Stimulated activated CD8-positive, alpha-beta memory T cell treated with anti-CD3 and anti-CD28 coated beads, Interleukin-12 subunit alpha, Interleukin-12 subunit beta, amount 100 ng/mL, for 1 hour (primary cell): ENCODE results near the gene RAB11FIP3.
"Not testable (repeated sequence)": the region's sequence is repeated elsewhere in the genome, so short reads cannot be mapped to it uniquely, and the experiment has no call there.

Experiments used
- DNase-seq: peaks from one replicate; pipeline ENCODE4 v3.0.0-alpha.2; 2020; ENCODE audit warnings: low read depth

RAB11FIP3 gene

DNA sequence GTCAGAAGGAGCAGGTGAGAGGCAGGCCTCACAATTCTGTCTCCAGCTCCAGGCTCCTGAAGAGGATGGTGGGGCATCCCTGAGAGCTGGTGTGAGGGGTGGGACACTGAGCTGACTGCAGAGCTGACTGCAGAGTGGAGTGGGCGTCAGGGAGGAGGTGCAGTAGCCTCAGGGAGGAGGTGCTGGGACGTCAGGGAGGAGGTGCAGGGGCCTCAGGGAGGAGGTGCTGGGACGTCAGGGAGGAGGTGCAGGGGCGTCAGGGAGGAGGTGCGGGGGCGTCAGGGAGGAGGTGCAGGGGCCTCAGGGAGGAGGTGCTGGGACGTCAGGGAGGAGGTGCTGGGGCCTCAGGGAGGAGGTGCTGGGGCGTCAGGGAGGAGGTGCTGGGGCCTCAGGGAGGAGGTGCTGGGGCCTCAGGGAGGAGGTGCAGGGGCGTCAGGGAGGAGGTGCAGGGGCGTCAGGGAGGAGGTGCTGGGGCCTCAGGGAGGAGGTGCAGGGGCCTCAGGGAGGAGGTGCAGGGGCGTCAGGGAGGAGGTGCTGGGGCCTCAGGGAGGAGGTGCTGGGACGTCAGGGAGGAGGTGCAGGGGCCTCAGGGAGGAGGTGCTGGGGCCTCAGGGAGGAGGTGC is 41.9 kb downstream of the RAB11FIP3 start:
- not testable (repeated sequence) for DNase-seq

DNA sequence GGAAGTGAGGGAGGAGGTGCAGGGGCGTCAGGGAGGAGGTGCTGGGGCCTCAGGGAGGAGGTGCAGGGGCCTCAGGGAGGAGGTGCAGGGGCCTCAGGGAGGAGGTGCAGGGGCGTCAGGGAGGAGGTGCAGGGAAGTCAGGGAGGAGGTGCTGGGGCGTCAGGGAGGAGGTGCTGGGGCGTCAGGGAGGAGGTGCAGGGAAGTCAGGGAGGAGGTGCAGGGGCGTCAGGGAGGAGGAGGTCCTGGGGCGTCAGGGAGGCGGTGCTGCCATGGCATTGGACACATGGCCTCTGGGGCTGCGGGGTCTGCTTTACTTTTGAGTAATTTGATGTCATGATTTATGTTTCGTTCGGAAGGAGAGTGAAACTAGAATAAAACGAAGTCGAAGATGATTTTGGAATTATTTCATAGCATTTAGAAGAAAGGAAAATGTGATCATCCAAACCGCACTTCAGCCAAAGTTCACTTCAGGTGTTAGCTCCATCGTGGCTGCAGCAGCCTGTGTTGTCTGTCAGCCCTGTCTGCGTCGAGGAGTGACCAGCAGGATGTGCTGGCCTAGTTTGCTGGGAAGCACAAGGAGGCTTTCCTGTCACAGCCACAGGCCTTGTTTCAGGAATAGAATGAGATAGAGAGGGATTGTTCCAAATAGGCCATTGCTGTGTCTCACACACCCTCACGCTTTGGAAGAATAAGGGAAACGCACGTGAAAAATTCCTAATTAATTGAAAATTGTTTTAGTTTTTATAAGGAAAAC is 42.8 kb downstream of the RAB11FIP3 start:
- DNase-seq, result no peak

DNA sequence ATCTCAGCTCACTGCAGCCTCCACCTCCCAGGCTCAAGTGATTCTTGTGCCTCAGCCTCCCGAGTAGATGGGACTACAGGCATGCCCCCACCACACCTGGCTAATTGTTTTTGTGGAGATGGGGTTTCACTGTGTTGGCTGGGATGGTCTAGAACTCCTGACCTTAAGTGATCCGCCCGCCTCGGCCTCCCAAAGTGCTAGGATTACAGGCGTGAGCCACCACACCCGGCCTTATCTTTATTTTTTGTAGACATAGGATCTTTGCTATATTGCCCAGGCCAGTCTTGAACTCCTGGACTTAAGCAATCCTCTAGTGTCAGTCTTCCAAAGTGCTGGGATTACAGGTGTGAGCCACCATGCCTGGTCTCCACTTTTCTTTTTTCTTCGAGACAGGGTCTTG is 44.0 kb downstream of the RAB11FIP3 start:
- not testable (repeated sequence) for DNase-seq

DNA sequence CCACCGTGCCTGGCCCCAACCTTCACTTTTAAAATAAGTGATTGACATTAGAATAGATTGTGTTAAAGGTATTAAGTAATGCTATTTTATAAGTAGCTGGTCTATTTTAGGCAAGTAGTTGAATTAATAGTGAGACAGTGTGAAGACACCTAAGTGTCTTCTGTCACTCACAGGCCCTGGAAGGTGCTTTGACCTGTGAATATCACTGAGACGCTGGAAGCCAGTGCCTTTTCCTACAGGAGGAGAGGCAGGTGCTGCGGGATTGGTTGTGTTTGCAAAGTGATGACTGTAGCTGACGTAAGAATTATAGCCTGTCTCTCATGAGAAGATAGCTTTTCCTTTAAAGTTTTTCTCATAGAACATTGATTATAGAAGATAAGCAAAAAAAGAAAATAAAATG is 45.0 kb downstream of the RAB11FIP3 start:
- no peak for DNase-seq

DNA sequence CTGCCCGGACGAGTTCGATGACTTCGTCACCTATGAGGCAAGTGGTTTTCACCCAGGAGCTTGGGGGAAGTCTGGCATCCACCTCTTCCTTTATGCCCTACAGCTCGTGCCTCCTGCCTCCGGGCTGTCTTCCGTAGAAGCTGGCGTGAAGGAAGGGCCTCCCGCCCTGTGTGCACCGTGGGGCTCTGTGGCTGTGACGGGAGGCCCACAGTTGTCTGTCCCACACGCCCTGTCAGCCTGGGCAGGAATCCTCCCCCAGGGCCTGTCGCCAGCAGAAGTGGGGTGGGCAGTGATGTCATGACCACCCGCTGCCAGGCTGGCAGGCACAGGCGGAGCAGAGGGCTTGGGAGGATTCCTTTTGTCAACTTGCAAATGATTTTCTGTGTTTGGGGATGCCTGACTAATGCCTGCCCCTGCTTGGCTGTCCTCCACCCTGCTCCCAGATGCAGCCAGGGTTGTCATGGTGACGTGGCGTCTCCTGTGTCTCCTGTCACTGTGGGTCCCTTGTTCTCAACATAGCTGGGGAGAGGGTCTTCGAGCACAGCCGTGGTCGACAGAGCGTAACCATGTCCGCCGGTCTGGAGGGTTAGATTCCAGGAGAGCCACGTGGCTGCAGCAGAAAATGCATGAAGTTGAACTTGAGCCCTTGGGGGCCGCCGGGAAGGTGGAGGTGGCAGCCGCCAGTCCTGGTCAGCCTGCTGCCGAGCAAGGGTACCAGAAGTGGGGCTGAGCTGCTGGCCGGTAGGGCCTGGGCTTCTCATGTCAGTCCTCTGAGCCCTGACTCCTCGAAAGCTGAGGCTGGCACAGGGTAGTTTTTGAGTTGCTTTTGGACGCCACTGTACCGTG is 46.1 kb downstream of the RAB11FIP3 start:
- no peak for DNase-seq

DNA sequence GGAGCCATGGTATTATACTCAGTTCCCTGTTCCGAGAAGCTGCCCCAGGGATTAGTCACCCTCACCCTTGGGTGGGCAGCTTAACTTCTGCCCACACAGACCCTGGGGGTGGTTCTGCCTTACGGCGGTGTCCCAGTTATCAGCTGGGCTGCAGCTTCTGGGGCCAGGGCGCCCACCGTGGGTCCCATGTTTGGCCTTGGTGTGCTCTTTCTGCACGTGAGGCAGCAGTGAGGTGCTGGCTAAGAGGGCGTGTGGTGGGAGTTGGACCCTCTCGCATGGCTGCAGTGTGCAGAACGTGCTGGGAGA is 46.7 kb downstream of the RAB11FIP3 start:
- no peak for DNase-seq

DNA sequence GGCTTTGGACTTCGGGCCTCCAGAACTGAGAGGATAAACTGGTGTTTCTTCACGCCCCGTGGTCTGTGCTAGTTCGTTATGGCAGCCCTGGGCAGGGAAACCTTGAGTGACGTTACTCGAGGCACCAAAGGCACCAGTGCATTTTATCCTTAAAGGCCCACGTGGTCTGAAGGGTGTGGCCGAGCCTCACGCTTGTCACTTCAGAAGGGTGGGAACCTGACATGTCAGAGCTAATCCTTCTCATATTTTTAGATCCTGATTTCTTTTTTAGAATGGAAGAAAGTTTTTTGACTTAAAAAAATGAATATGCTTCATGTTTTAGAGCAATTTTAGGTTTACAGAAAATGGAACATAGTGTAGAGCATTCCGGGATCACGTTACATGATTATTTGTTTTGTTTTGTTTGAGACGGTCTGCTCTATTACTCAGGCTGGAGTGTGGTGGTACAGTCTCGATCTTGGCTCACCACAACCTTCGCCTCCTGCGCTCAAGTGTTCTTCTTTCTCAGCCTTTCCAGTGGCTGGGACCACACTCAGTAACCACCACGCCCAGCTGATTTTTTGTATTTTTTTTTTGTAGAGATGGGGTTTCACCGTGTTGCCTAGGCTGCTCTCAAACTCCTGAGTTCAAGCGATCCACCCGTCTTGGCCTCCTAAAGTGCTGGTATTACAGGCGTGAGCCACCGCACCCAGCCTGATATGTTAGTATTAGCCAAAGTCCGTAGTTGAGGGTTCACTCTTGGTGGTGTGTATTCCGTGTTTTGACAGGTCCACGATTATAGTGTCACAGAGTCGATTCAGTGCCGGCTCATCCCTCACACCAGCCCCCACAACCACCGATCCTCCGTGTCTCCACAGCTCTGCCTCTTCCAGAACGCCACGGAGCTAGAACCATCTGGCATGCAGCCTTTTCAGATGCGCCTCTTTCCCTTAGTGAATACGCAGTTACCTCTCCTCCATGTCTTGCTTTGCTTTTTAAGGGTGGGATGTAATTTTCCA is 47.9 kb downstream of the RAB11FIP3 start:
- no peak for DNase-seq

DNA sequence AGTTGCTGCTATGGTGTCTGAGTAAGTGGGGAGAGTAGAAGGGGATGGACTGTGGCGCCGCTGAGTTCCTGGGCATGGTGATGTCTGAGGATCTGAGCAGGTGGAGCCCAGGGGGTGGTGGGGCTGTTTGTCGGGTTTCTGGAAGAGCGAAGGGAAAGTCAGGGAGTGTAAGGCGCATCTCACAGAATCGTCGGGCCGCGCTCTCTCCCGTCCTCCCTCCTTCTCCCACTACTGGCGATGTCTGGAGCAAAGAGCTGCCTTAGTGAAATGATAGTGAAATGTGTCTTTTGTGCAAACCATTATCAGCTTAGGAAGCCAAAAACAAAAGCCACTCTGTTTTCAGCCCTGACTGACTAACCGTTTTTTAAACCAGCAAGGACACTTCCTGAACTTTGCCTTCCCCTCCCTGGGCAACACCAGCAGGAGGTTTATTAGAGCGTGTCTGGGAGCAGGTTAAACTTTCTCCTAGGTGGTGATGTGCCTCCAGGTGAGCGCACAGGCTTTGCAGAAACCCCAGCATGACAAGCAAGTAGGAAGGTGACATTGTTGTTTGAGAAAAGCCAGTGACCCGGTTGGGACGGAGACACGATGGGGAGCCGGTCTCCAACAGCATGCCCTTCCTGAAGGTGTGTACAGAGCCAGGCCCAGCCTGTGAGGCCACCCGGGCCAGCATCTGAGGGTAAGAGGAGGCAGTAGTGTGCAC is 49.1 kb downstream of the RAB11FIP3 start:
- no peak for DNase-seq

DNA sequence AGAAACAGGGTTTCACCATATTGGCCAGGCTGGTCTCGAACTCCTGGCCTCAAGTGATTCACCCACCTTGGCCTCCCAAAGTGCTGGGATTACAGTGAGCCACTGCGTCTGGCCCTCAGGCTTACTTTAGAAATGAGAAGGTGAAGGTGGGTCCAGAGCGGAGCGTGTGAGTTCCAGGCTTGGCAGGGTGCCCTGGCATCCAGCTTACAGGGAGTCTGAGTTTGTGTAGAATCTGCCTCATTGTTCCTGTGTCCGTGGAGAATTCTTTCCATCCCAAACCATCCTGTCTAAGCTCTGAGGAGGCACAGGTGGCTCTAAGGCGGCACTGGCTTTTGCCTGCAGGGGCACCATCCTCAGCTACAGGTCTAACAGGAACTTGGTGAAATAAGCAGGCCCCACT is 50.6 kb downstream of the RAB11FIP3 start:
- DNase-seq, result no peak

DNA sequence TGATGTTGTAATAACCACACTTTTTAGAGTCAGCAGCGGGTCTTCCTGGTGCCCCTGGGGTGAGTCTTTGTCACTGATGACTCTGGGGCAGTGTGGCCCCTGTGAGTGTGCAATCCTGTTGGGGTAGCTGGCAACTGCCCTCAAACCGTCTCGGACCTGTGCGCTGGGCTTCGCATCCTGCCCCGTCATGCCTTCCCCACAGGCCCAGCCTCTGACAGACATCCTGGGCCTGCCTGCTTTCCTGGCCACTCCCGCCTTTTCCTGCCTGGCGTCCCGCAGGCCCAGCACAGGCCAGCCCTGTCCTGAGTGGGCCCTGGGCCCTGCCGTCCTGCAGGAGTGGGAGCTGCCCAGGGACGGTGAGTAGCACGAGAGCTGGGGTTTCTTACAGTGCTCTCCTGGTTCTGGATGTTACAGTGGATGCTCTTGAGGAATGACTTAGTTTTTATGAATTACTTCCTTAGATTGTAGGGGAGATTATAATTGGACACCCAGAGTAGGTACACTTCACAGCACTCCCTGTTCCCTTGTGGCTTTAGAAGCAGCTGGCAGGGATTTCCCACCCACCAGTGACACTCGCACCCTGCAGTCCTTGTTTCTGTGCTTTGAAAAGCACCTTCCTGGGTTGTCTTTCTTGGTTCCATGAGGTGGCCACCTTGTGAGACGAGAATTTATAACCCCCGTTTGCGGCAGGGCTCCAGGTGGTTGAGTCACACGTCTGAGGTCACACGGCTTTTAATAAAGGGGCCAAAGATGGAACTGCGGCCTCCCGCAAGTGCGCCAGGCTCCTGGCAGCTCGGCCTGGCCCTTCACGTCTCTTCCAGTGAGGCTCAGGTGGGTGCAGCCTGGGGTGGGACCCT is 52.1 kb downstream of the RAB11FIP3 start:
- DNase-seq, result no peak

DNA sequence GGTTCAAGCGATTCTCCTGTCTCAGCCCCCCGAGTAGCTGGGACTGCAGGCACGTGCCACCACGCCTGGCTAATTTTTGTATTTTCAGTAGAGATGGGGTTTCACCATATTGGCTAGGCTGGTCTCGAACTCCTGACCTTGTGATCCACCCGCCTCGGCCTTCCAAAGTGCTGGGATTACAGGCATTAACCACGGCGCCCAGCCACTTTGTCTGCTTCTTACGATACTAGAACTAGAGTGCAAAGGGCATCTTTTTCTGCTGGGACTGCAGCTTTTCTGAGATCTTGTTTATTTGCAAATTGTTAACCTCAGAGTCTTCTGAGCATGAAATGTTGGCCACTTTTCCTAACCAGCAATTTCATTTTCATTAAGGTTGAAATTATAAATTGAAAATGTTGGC is 52.8 kb downstream of the RAB11FIP3 start:
- not testable (repeated sequence) for DNase-seq

DNA sequence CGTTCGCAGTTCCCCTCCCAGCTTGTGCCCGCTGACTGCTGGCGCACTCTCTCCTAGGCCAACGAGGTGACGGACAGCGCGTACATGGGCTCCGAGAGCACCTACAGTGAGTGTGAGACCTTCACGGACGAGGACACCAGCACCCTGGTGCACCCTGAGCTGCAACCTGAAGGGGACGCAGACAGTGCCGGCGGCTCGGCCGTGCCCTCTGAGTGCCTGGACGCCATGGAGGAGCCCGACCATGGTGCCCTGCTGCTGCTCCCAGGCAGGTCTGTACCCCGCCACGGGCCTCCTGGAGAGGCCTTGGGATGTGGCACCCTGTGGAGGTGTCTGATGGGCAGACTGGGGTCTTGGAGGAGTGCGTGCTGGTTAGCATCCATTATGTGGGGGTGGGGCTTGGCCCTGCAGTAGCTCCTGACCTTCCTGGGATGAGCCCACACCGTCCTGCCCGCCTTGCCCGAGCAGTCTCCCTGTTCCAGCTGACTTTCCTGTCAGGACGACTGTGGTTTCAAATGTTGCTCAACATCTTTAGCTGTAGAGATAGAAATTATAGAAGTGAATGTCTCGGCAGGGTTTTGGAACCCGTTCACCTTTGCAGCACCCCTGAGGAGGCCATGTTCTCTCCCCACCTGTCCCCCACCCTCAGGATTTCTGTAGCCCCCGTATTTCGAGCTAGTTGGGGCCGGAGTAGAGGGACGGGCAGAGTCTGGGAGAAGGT is 57.2 kb downstream of the RAB11FIP3 start:
- DNase-seq, result no peak

DNA sequence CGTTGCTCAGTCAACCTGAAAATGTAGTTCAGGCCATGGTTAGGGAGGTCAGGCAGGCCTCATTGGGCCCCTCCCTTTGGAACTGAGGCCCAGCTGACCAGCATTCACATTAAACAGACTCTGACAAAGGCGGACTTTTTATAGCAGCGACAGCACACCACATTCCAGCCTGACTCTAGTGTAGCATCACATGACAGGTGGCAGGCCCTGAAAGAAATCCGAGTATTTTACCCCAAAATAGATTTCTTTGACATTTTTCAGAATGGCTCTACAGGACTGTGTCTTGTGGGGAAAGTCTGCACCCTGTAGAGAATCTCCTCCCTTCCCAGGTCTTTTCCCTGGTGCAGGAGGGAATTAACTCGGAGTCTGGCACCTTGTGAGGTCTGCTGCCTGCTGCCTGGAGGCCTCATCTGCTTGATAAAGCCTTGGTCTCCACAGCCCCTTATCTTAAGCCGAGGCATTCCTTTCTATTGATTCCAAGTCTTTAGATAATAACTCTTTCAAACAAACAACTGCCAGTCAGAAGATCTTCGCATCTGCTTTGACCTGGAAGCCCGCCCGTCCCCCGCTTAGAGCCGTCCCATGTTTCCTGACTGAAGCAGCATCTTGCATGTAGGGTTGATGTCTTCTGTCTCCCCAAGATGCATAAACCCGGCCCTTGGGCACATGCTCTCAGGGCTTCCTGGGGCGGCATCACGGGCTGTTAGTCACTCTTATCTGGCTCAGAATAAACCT is 58.1 kb downstream of the RAB11FIP3 start:
- no peak for DNase-seq

DNA sequence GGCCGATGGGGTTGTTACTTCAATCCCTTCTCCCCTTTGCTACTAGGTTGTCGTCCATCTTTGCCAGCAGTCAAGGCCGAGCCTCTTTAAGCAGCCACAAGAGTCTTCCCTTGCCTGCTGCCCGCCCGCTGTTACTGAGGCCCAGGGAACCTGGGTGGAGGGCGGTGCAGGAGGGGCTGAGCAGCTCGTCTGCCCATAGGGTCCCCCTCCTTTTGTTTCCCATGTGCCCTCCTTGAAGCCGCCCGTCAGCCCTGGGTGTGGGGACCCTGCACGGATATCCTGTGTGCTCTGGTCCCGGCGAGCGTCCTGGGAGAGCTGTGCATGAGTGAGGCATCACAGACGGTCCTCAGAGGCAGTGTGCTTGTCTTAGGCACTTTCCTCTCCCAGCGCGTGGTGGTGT is 64.2 kb downstream of the RAB11FIP3 start:
- DNase-seq, result no peak

DNA sequence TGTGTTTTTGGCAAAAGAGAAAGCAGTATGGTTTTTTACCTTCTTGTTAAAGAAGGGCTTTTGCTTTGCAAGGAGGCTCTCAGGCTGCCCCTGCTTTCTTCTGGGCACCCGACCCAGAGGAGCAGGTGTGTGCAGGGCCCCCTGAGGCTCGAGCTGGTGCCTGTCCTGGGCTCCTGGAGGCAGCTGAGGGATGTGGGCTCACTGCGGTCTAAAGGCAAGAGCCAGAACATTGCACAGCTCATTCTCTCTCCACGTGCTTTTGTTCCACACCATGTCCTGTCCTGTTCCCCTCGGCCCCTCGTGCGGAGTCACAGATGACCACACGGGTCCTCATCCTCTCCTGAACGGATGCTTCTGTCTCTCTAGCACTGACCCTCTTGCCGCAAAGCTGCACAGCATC is 65.3 kb downstream of the RAB11FIP3 start:
- no peak for DNase-seq

DNA sequence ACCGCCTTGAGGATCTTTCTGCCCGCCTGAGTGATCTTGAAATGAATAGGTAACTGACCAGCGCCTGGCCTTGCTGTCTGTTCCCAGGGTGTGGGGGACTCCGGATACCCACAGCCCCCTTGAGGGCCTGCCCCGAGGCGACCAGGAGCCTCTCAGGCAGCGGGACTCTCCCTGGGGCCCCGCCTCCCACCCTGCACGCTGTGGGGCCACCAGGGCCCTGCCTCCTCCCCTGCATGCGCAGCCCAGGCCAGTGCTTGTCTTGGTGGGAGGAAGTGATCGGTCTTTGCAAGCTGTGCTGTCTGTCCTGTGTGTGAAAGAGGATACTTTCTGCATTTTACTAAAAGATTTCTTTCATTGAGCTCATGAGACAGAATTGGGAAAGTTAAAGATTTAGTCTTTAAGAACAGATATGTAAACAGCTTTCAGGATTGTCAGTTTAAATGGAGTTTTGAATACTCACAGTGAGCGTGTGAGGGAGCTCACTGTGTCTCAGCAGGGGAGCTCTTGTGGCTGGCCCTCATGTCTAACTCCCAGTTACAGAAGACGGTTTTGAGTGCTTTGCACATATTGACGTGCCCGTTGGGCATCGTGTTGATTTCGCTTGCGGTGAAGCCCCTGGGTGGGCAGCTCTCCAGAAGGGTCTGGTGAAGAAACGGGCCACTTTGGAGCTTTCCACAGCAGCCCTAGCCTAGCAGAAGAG is 65.9 kb downstream of the RAB11FIP3 start:
- no peak for DNase-seq

DNA sequence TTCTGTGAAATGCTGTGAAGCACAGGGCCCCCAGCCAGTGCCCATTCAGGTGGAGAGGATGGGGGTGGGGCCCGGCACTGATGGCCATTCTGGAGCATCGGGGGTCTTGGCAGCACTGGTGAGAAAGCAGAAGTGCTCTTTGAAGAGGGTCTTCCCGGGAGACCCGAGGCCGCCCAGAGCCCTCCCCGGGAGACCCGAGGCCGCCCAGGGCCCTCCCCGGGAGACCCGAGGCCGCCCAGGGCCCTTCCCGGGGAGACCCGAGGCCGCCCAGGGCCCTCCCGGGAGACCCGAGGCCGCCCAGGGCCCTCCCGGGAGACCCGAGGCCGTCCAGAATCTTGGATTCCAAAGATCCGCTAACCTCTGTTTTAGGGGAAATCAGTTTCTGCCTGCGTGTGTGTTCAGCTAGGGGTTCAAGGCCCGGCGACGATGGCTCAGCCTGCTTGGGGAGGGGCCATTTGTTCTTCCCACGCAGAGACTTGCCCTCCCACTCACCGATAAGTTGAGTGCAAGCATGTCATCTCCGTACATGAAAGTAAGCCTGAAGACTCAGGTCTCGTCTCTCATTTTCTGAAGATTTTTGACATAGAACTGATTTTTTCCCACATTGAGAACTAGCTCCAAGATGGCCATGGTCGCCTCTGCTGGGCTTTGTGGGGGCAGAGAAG is 66.9 kb downstream of the RAB11FIP3 start:
- DNase-seq, result no peak

DNA sequence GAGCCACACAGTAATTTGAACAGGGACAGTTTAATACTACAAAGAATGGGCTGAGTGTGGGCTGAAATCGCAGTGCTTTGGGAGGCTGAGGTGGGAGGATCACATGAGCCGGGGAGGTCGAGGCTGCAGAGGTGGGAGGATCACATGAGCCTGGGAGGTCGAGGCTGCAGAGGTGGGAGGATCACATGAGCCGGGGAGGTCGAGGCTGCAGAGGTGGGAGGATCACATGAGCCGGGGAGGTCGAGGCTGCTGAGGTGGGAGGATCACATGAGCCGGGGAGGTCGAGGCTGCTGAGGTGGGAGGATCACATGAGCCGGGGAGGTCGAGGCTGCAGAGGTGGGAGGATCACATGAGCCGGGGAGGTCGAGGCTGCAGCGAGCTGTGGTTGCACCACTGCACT is 69.2 kb downstream of the RAB11FIP3 start:
- DNase-seq, result not testable (repeated sequence)
